PFSK-1 (cell line): Measurements from ENCODE around the gene SLC6A11.

ENCODE experiments used
- FOXP2 ChIP-seq: optimal IDR thresholded peaks from 2 replicates; pipeline ENCODE3; 2011; ENCODE audit warnings: borderline replicate concordance, control low read depth, inconsistent platforms; ENCODE audit not compliant: insufficient read depth; ENCODE audit errors: extremely low read length, extremely low read depth
- POLR2AphosphoS5 ChIP-seq: IDR thresholded peaks from 2 replicates; pipeline ENCODE4 v1.6.1; 2012; ENCODE audit warnings: low read depth, mild to moderate bottlenecking, control low read depth, low read length, moderate library complexity
- REST ChIP-seq, 2 experiments: IDR thresholded peaks; 2 replicates each; pipeline versions ENCODE4 v1.6.1 to v1.8.0; 2011 to 2012; ENCODE audit warnings: low read depth in 2 of 2, low read length in 2 of 2, control low read depth in 1 of 2, inconsistent platforms in 1 of 2, mild to moderate bottlenecking in 1 of 2, moderate library complexity in 1 of 2; ENCODE audit not compliant: insufficient read depth in 1 of 2
- SIN3A ChIP-seq: IDR thresholded peaks from 2 replicates; pipeline ENCODE4 v1.6.1; 2012; ENCODE audit warnings: mild to moderate bottlenecking, low read length, moderate library complexity, borderline replicate concordance; ENCODE audit not compliant: insufficient read depth
- TAF1 ChIP-seq: IDR thresholded peaks from 2 replicates; pipeline ENCODE4 v1.6.1; 2012; ENCODE audit warnings: low read length, control low read depth, borderline replicate concordance; ENCODE audit not compliant: insufficient read depth

SLC6A11 gene

DNA sequence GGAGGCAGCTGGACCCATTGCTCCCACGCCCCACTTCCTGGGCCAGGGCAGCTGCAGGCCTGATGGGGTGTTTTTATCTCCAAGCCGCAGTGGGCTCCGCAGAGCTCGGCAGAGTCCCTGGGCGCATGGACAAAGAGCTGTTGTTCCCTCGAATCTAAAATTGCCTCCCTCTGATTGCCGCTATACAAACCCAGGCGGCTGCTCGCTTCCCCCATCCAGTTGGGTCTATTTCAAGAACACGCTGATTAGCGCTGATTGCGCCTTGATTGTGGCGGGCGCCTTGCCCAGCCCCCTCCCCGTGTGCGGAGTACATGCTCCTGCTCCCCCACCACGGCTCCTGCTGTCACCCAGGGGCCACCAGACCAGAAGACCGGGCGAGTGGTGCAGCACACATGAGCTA, 133.2 kb downstream of the SLC6A11 start:
- no peak for TF ChIP-seq POLR2AphosphoS5
- TF ChIP-seq REST (IDR thresholded peaks at IDR 0.05; ENCODE audit: insufficient read depth in 1 of 2, low read depth in 2 of 2, low read length in 2 of 2) = no peak
- no peak for TF ChIP-seq TAF1
- TF ChIP-seq FOXP2 = no peak
- TF ChIP-seq SIN3A = no peak

DNA sequence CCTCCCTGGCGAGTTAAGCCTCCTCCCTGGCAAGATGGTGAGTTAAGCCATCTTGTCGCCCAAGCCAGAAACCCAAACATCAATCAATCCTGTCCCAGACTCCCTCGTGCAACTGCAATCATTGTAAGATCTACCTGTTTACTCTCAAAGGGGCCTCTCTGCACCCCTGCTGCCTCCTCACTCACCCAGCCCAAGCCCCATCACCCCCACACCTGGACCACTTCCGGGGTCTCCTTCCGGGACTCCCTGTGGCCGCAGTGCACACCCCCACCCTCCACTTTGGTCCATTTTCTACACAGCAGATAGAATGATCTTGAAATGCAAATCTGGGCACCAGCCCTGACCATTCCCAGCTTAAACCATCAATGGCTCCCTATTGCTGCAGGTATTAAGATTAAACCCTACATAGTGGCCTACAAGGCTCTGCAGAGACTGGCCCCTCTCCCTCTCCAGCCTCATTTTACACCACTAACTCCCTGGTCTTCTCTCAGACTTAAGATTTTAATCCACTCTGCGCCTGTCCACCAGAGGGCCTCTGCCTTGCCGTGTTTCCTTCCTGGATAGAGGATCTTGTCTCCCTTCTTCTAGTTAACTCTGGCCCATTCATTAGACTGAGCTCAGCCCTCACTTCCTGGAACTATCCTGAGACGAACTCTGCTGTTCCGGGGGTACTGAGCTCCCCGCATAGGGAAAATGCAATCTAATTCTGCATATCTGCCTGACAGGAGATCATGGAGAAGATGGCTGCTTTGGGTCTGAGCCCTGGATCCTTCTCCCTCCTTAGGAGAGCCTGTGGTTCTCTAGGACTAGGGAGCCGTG, 134.7 kb downstream of the SLC6A11 start:
- TF ChIP-seq REST (IDR thresholded peaks at IDR 0.05; ENCODE audit: insufficient read depth in 1 of 2, low read depth in 2 of 2, low read length in 2 of 2) (no peak), SIN3A (no peak)

- TF ChIP-seq SIN3A = no peak
- TF ChIP-seq REST (IDR thresholded peaks at IDR 0.05; ENCODE audit: insufficient read depth in 1 of 2, low read depth in 2 of 2, low read length in 2 of 2) = no peak
- TF ChIP-seq POLR2AphosphoS5 = no peak
- no peak for TF ChIP-seq TAF1
- TF ChIP-seq FOXP2 = no peak
Observed at GRCh38 chr3:10951295-10951926, 135.4 kb downstream of the SLC6A11 start.

DNA sequence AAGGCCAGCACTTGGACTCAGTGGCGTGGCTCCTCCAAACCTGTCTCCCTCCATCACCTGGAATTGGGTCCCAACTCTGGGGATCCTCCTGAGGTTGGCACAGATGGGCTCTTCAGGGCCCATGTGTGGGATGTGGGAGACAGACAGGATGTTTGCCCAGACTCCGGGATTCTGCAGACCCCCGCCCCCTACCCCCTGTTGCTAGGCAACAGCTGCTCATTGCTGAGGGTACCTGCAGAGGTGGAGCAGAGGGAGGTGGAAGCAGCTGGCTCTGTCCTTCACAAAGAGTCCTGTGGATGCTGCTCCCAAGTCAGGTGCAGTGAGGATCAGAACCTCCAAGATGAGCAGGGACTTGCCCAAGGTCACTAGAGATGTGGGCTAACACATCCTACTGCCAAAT, 136.5 kb downstream of the SLC6A11 start:
- no peak for TF ChIP-seq FOXP2
- TF ChIP-seq SIN3A = no peak
- no peak for TF ChIP-seq REST (IDR thresholded peaks at IDR 0.05; ENCODE audit: insufficient read depth in 1 of 2, low read depth in 2 of 2, low read length in 2 of 2)
- TF ChIP-seq POLR2AphosphoS5 = no peak
- TF ChIP-seq TAF1 = no peak
